Loucy (cell line): Measurements from ENCODE around the gene KDELR3.

ENCODE experiments used
- H2AFZ ChIP-seq: fragments of 200-600 bp; sonication (generic); 2 replicates; pipeline ENCODE4 v1.6.0; 2016; ENCODE audit warnings: antibody characterized with exemption, mild to moderate bottlenecking, low read length, moderate library complexity
- H3F3A ChIP-seq: fragments of 200-600 bp; 2 replicates; pipeline ENCODE4 v1.6.0; 2016; ENCODE audit warnings: antibody characterized with exemption, low read depth, mild to moderate bottlenecking
- H3K27me3 ChIP-seq: fragments of 200-600 bp; sonication (generic); 2 replicates; pipeline ENCODE4 v1.6.1; 2014; ENCODE audit warnings: low read length, mild to moderate bottlenecking; ENCODE audit not compliant: insufficient read depth, poor library complexity, severe bottlenecking
- H3K36me3 ChIP-seq: fragments of 200-600 bp; sonication (generic); 2 replicates; pipeline ENCODE4 v1.6.1; 2016; ENCODE audit warnings: low read length; ENCODE audit not compliant: insufficient read depth
- H3K4me1 ChIP-seq: fragments of 200-600 bp; sonication (generic); 2 replicates; pipeline ENCODE4 v1.5.1; 2014; ENCODE audit warnings: low read length, mild to moderate bottlenecking; ENCODE audit not compliant: insufficient read depth, poor library complexity, severe bottlenecking
- H3K4me2 ChIP-seq: fragments of 200-600 bp; sonication (generic); 2 replicates; pipeline ENCODE4 v1.6.0; 2014; ENCODE audit warnings: antibody characterized with exemption, low read length, low read depth, mild to moderate bottlenecking; ENCODE audit not compliant: poor library complexity, severe bottlenecking
- H3K4me3 ChIP-seq: fragments of 200-600 bp; sonication (generic); 2 replicates; pipeline ENCODE4 v1.5.1; 2014; ENCODE audit warnings: low read length, mild to moderate bottlenecking, mixed read lengths; ENCODE audit not compliant: poor library complexity, severe bottlenecking
- H3K79me2 ChIP-seq: fragments of 200-600 bp; sonication (generic); 2 replicates; pipeline ENCODE4 v1.6.1; 2014; ENCODE audit warnings: low read length; ENCODE audit not compliant: insufficient read depth
- H3K9ac ChIP-seq: fragments of 200-600 bp; sonication (generic); 2 replicates; pipeline ENCODE4 v1.6.0; 2014; ENCODE audit warnings: mild to moderate bottlenecking, low read depth, low read length, moderate library complexity; ENCODE audit not compliant: poor library complexity, severe bottlenecking
- H3K9me2 ChIP-seq: fragments of 200-600 bp; sonication (generic); replicated peaks from 2 replicates; pipeline ENCODE4 v1.6.1; 2016; ENCODE audit warnings: low read depth, low read length, mixed read lengths
- H3K9me3 ChIP-seq: fragments of 200-600 bp; sonication (generic); 2 replicates; pipeline ENCODE4 v1.6.1; 2014; ENCODE audit warnings: mild to moderate bottlenecking, antibody characterized with exemption, low read length, low read depth; ENCODE audit not compliant: insufficient read depth
- H4K20me1 ChIP-seq: fragments of 200-600 bp; sonication (generic); 2 replicates; pipeline ENCODE4 v1.6.0; 2014; ENCODE audit warnings: antibody characterized with exemption, low read length, mild to moderate bottlenecking; ENCODE audit not compliant: insufficient read depth, poor library complexity, severe bottlenecking
- EZH2phosphoT487 ChIP-seq: fragments of 200-600 bp; IDR thresholded peaks from 2 replicates; pipeline ENCODE4 v1.6.1; 2018; ENCODE audit warnings: antibody characterized with exemption, mild to moderate bottlenecking, moderate library complexity, borderline replicate concordance
- TF ChIP-seq, protein P1 (sequence below): fragments of 200-600 bp; sonication (generic); conservative IDR thresholded peaks from 2 replicates; pipeline ENCODE4 v1.5.1; 2014; ENCODE audit warnings: mild to moderate bottlenecking, antibody characterized with exemption, low read length

Gene KDELR3

GRCh38 chr22:38444783-38445182 is 23.1 kb upstream of the KDELR3 start:
- no peaks in the 10 kb centered on the region for H3K36me3 ChIP-seq
- H3K27me3 ChIP-seq = no peaks in the 10 kb centered on the region
- no peaks in the 10 kb centered on the region for H3K9me2 ChIP-seq
- no peaks in the 10 kb centered on the region for H3K4me1 ChIP-seq
- TF ChIP-seq EZH2phosphoT487 = no peak
- TF ChIP-seq, protein P1, sequence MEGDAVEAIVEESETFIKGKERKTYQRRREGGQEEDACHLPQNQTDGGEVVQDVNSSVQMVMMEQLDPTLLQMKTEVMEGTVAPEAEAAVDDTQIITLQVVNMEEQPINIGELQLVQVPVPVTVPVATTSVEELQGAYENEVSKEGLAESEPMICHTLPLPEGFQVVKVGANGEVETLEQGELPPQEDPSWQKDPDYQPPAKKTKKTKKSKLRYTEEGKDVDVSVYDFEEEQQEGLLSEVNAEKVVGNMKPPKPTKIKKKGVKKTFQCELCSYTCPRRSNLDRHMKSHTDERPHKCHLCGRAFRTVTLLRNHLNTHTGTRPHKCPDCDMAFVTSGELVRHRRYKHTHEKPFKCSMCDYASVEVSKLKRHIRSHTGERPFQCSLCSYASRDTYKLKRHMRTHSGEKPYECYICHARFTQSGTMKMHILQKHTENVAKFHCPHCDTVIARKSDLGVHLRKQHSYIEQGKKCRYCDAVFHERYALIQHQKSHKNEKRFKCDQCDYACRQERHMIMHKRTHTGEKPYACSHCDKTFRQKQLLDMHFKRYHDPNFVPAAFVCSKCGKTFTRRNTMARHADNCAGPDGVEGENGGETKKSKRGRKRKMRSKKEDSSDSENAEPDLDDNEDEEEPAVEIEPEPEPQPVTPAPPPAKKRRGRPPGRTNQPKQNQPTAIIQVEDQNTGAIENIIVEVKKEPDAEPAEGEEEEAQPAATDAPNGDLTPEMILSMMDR = no peak
- no peaks in the 10 kb centered on the region for H3F3A ChIP-seq
- no peak overlapping the region for H3K4me3 ChIP-seq
- H4K20me1 ChIP-seq = no peaks in the 10 kb centered on the region
- H3K79me2 ChIP-seq = no peaks in the 10 kb centered on the region
- H2AFZ ChIP-seq = no peak overlapping the region
- H3K9ac ChIP-seq = no peak overlapping the region
- no peak overlapping the region for H3K4me2 ChIP-seq
- no peaks in the 10 kb centered on the region for H3K9me3 ChIP-seq

- H3K9ac ChIP-seq = no peak overlapping the region
- no peaks in the 10 kb centered on the region for H3F3A ChIP-seq
- H4K20me1 ChIP-seq = no peaks in the 10 kb centered on the region
- H3K27me3 ChIP-seq = no peaks in the 10 kb centered on the region
- H3K9me3 ChIP-seq = no peaks in the 10 kb centered on the region
- no peak overlapping the region for H3K4me3 ChIP-seq
- H2AFZ ChIP-seq = no peak overlapping the region
- no peaks in the 10 kb centered on the region for H3K9me2 ChIP-seq
- H3K4me2 ChIP-seq = no peak overlapping the region
- no peaks in the 10 kb centered on the region for H3K36me3 ChIP-seq
- no peaks in the 10 kb centered on the region for H3K4me1 ChIP-seq
- H3K79me2 ChIP-seq = no peaks in the 10 kb centered on the region
- TF ChIP-seq EZH2phosphoT487 = no peak
- TF ChIP-seq, protein P1 = no peak
Measured at GRCh38 chr22:38446018-38446601, 21.8 kb upstream of the KDELR3 start.

- no peaks in the 10 kb centered on the region for H3K9me2 ChIP-seq
- H3K9me3 ChIP-seq = no peaks in the 10 kb centered on the region
- no peaks in the 10 kb centered on the region for H3K79me2 ChIP-seq
- H3K9ac ChIP-seq = no peak overlapping the region
- no peaks in the 10 kb centered on the region for H3K36me3 ChIP-seq
- H4K20me1 ChIP-seq = no peaks in the 10 kb centered on the region
- no peak overlapping the region for H3K4me2 ChIP-seq
- H3K27me3 ChIP-seq = no peaks in the 10 kb centered on the region
- no peaks in the 10 kb centered on the region for H3F3A ChIP-seq
- H3K4me1 ChIP-seq = no peaks in the 10 kb centered on the region
- TF ChIP-seq, protein P1 = no peak
- no peak for TF ChIP-seq EZH2phosphoT487
- no peak overlapping the region for H3K4me3 ChIP-seq
- no peak overlapping the region for H2AFZ ChIP-seq
Measured at GRCh38 chr22:38448945-38449745, 18.8 kb upstream of the KDELR3 start.
